ENCODE data around the gene DRAM2. TPM values are rescaled to one million over a fixed set of nuclear protein-coding genes. Genes with fewer than 3 reads are reported as not detected.

The DRAM2 gene
- total and polyA plus RNA-seq, 9 of the 15 experiments (the other 6 are each of a cell fraction or from before 2014, with no cell fraction given), result 29.0 to 161 (median 53.5) TPM

DNA sequence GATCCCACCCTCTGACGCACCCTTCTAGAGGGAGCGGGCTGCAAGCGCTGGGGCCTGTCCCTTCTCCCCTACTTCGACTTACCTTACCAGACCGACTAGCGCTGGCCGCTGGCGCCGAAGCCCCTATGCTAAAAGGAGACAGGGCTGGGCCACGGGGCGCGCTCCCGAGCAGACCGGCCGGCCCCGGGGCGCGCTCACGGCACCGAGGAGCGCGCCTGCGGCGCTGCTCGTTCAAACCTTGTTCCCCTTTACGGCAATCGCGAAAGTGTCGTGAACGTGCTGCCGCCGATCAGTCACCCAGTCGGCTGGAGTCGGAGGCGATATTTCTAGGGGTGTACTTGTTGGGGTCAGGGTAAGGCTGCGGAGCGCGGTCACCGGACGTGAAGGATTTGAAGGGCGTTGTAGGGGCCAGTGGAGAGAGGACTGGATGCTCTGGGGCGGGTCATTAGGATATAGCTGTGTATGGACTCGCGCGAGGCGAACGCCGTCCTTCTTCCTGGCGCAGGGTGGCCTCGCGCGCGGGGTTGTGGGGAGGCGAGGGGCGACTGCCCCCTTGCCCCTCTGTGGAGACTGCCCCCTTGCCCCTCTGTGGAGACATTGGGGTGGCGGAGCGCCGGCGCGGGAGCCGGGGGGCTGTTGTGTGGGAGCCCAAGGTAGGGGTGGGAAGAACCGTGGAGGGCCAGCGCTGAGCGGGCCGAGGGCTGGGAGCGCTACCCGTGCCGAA, at the start of gene DRAM2, which contains the start of gene CEPT1 (continued):
- TF ChIP-seq, protein P1, sequence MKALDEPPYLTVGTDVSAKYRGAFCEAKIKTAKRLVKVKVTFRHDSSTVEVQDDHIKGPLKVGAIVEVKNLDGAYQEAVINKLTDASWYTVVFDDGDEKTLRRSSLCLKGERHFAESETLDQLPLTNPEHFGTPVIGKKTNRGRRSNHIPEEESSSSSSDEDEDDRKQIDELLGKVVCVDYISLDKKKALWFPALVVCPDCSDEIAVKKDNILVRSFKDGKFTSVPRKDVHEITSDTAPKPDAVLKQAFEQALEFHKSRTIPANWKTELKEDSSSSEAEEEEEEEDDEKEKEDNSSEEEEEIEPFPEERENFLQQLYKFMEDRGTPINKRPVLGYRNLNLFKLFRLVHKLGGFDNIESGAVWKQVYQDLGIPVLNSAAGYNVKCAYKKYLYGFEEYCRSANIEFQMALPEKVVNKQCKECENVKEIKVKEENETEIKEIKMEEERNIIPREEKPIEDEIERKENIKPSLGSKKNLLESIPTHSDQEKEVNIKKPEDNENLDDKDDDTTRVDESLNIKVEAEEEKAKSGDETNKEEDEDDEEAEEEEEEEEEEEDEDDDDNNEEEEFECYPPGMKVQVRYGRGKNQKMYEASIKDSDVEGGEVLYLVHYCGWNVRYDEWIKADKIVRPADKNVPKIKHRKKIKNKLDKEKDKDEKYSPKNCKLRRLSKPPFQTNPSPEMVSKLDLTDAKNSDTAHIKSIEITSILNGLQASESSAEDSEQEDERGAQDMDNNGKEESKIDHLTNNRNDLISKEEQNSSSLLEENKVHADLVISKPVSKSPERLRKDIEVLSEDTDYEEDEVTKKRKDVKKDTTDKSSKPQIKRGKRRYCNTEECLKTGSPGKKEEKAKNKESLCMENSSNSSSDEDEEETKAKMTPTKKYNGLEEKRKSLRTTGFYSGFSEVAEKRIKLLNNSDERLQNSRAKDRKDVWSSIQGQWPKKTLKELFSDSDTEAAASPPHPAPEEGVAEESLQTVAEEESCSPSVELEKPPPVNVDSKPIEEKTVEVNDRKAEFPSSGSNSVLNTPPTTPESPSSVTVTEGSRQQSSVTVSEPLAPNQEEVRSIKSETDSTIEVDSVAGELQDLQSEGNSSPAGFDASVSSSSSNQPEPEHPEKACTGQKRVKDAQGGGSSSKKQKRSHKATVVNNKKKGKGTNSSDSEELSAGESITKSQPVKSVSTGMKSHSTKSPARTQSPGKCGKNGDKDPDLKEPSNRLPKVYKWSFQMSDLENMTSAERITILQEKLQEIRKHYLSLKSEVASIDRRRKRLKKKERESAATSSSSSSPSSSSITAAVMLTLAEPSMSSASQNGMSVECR (CRISPR knock-in tag; IDR thresholded peaks at IDR 0.05), result 0 out of 2 replicates have a peak, but pooled peaks have one; percentile 4
- TF ChIP-seq ZNF445 (CRISPR knock-in tag; IDR thresholded peaks at IDR 0.05; ENCODE audit: low read depth), result no peak
- TF ChIP-seq, protein P2, sequence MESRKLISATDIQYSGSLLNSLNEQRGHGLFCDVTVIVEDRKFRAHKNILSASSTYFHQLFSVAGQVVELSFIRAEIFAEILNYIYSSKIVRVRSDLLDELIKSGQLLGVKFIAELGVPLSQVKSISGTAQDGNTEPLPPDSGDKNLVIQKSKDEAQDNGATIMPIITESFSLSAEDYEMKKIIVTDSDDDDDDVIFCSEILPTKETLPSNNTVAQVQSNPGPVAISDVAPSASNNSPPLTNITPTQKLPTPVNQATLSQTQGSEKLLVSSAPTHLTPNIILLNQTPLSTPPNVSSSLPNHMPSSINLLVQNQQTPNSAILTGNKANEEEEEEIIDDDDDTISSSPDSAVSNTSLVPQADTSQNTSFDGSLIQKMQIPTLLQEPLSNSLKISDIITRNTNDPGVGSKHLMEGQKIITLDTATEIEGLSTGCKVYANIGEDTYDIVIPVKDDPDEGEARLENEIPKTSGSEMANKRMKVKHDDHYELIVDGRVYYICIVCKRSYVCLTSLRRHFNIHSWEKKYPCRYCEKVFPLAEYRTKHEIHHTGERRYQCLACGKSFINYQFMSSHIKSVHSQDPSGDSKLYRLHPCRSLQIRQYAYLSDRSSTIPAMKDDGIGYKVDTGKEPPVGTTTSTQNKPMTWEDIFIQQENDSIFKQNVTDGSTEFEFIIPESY (CRISPR knock-in tag; IDR thresholded peaks at IDR 0.05), result peak; percentile 47; the same call in 1 of the 2 replicates
- TF ChIP-seq, protein P3, sequence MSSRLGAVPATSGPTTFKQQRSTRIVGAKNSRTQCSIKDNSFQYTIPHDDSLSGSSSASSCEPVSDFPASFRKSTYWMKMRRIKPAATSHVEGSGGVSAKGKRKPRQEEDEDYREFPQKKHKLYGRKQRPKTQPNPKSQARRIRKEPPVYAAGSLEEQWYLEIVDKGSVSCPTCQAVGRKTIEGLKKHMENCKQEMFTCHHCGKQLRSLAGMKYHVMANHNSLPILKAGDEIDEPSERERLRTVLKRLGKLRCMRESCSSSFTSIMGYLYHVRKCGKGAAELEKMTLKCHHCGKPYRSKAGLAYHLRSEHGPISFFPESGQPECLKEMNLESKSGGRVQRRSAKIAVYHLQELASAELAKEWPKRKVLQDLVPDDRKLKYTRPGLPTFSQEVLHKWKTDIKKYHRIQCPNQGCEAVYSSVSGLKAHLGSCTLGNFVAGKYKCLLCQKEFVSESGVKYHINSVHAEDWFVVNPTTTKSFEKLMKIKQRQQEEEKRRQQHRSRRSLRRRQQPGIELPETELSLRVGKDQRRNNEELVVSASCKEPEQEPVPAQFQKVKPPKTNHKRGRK (tag; IDR thresholded peaks at IDR 0.05), result no peak
- TF ChIP-seq, protein P4, sequence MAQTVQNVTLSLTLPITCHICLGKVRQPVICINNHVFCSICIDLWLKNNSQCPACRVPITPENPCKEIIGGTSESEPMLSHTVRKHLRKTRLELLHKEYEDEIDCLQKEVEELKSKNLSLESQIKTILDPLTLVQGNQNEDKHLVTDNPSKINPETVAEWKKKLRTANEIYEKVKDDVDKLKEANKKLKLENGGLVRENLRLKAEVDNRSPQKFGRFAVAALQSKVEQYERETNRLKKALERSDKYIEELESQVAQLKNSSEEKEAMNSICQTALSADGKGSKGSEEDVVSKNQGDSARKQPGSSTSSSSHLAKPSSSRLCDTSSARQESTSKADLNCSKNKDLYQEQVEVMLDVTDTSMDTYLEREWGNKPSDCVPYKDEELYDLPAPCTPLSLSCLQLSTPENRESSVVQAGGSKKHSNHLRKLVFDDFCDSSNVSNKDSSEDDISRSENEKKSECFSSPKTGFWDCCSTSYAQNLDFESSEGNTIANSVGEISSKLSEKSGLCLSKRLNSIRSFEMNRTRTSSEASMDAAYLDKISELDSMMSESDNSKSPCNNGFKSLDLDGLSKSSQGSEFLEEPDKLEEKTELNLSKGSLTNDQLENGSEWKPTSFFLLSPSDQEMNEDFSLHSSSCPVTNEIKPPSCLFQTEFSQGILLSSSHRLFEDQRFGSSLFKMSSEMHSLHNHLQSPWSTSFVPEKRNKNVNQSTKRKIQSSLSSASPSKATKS (CRISPR knock-in tag; IDR thresholded peaks at IDR 0.05), result no peak
- no peak for TF ChIP-seq RAD51 (IDR thresholded peaks at IDR 0.05; ENCODE audit: borderline replicate concordance, low read depth)
- TF ChIP-seq, protein P5, sequence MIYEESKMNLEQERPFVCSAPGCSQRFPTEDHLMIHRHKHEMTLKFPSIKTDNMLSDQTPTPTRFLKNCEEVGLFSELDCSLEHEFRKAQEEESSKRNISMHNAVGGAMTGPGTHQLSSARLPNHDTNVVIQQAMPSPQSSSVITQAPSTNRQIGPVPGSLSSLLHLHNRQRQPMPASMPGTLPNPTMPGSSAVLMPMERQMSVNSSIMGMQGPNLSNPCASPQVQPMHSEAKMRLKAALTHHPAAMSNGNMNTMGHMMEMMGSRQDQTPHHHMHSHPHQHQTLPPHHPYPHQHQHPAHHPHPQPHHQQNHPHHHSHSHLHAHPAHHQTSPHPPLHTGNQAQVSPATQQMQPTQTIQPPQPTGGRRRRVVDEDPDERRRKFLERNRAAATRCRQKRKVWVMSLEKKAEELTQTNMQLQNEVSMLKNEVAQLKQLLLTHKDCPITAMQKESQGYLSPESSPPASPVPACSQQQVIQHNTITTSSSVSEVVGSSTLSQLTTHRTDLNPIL (CRISPR knock-in tag; IDR thresholded peaks at IDR 0.05), result no peak; the same call in 1 of the 2 replicates
- TF ChIP-seq, protein P6, sequence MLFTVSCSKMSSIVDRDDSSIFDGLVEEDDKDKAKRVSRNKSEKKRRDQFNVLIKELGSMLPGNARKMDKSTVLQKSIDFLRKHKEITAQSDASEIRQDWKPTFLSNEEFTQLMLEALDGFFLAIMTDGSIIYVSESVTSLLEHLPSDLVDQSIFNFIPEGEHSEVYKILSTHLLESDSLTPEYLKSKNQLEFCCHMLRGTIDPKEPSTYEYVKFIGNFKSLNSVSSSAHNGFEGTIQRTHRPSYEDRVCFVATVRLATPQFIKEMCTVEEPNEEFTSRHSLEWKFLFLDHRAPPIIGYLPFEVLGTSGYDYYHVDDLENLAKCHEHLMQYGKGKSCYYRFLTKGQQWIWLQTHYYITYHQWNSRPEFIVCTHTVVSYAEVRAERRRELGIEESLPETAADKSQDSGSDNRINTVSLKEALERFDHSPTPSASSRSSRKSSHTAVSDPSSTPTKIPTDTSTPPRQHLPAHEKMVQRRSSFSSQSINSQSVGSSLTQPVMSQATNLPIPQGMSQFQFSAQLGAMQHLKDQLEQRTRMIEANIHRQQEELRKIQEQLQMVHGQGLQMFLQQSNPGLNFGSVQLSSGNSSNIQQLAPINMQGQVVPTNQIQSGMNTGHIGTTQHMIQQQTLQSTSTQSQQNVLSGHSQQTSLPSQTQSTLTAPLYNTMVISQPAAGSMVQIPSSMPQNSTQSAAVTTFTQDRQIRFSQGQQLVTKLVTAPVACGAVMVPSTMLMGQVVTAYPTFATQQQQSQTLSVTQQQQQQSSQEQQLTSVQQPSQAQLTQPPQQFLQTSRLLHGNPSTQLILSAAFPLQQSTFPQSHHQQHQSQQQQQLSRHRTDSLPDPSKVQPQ (CRISPR knock-in tag; IDR thresholded peaks at IDR 0.05; ENCODE audit: borderline replicate concordance), result no peak
- no peak for TF ChIP-seq EP300 (IDR thresholded peaks at IDR 0.05; ENCODE audit: low read length)
- TF ChIP-seq HDAC1 (IDR thresholded peaks at IDR 0.05), result peak in 1 of 2 experiments; percentile 83; a peak in 2 of 4 replicates

Measured in K562 (cell line).